ENCODE data around the gene ROR1.

Gene ROR1

DNA sequence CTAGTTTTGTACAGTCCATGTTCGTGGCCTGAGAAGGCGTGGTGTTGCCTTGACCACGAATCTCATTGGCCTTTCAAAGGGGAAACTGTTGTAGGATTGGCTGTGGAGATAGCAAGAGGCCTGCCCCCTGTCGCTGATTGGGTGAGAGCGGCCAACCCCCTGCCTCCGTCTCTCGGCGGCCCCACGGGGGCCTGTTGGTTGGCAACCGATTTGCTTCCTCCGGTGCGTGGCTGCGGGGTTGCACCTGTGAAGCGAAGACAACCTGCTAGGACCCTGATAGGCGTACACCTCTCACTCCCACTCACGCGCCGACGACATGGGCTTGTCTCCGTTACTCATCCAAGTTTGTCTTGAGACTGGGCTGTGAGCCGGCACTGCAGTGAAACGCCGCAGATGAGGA lies 429.6 kb downstream of the ROR1 start, which contains the start of gene UBE2U (continued):
- TF ChIP-seq, protein P1, sequence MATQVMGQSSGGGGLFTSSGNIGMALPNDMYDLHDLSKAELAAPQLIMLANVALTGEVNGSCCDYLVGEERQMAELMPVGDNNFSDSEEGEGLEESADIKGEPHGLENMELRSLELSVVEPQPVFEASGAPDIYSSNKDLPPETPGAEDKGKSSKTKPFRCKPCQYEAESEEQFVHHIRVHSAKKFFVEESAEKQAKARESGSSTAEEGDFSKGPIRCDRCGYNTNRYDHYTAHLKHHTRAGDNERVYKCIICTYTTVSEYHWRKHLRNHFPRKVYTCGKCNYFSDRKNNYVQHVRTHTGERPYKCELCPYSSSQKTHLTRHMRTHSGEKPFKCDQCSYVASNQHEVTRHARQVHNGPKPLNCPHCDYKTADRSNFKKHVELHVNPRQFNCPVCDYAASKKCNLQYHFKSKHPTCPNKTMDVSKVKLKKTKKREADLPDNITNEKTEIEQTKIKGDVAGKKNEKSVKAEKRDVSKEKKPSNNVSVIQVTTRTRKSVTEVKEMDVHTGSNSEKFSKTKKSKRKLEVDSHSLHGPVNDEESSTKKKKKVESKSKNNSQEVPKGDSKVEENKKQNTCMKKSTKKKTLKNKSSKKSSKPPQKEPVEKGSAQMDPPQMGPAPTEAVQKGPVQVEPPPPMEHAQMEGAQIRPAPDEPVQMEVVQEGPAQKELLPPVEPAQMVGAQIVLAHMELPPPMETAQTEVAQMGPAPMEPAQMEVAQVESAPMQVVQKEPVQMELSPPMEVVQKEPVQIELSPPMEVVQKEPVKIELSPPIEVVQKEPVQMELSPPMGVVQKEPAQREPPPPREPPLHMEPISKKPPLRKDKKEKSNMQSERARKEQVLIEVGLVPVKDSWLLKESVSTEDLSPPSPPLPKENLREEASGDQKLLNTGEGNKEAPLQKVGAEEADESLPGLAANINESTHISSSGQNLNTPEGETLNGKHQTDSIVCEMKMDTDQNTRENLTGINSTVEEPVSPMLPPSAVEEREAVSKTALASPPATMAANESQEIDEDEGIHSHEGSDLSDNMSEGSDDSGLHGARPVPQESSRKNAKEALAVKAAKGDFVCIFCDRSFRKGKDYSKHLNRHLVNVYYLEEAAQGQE (tag by site-specific recombination; IDR thresholded peaks at IDR 0.05), result no peak
- TF ChIP-seq, protein P2, sequence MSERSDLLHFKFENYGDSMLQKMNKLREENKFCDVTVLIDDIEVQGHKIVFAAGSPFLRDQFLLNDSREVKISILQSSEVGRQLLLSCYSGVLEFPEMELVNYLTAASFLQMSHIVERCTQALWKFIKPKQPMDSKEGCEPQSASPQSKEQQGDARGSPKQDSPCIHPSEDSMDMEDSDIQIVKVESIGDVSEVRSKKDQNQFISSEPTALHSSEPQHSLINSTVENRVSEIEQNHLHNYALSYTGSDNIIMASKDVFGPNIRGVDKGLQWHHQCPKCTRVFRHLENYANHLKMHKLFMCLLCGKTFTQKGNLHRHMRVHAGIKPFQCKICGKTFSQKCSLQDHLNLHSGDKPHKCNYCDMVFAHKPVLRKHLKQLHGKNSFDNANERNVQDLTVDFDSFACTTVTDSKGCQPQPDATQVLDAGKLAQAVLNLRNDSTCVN (tag by site-specific recombination; optimal IDR thresholded peaks at IDR 0.05), result no peak

DNA sequence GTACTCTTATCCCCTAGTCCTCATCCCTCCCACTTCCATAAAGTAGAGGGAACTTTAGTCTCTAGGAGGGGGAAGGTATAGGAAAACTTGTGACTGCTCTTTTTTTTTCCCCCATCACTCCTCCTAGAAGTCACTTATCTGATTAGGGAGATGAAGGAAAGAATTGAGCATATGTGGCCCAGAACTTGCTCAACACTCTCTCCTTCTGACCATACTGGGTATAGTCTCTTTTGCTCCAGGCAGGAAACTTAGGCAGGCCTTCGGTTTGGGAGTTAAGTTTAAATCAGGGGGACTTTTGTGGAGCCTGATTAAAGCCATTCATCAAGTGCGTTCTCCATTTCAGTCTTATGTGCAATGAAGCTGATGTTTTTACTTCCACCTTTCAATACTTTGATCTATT lies 435.4 kb downstream of the ROR1 start:
- ChIA-PET POLR2A (interaction anchor here (0.5 kb wide), 1 partner anchor 149 kb away, joined by 3 read pairs; no protein-coding TSS in a partner anchor), CTCF (interaction anchor here (1.1 kb wide), 1 partner anchor 15 kb away, joined by 3 read pairs; no protein-coding TSS in a partner anchor)
- Histone ChIP-seq H3K4me3 (ENCODE audit: low read depth, low read length) (no peak overlapping the region), H3K27ac (ENCODE audit: extremely low read depth, low read depth, low read length) (no peak overlapping the region), H3K36me3 (ENCODE audit: control insufficient read depth in 2 of 2, insufficient read depth in 1 of 2, low read length in 2 of 2) (no peaks in the 10 kb centered on the region), H3K9me3 (ENCODE audit: control insufficient read depth, insufficient read depth, low read depth, low read length) (no peaks in the 10 kb centered on the region), H3K4me1 (ENCODE audit: control insufficient read depth, insufficient read depth, low read length) (no peaks in the 10 kb centered on the region)
- no peak for TF ChIP-seq ZNF157 (tag by site-specific recombination; IDR thresholded peaks at IDR 0.05)
- 0 out of 2 replicates have a peak, but pooled peaks have one; percentile 8 for TF ChIP-seq FEZF1 (tag by site-specific recombination; IDR thresholded peaks at IDR 0.05)

DNA sequence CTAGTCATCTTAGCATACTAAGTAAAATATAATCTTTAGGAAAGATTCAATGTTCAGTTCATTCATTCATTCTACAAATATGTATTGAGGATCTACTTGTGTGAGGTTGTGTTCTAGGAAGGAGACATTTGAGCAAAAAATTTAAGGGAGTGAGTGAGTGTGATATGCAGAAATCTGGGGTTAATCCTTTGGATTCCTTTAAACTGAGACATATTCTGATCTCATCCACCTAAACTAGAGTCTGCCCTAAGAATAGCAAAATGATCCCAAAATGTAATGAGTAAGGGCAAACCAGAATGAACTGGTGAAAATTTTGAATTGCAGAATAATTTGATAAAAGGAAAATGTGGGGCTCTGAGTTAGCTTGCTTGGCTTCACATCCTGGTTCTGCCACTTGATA lies 438.2 kb downstream of the ROR1 start:
- CTCF ChIA-PET, result no interaction called here
- Histone ChIP-seq H3K4me3 (ENCODE audit: low read depth, low read length) (no peak overlapping the region), H3K9me3 (ENCODE audit: control insufficient read depth, insufficient read depth, low read depth, low read length) (no peaks in the 10 kb centered on the region), H3K27ac (ENCODE audit: extremely low read depth, low read depth, low read length) (no peak overlapping the region), H3K36me3 (ENCODE audit: control insufficient read depth in 2 of 2, insufficient read depth in 1 of 2, low read length in 2 of 2) (no peaks in the 10 kb centered on the region), H3K4me1 (ENCODE audit: control insufficient read depth, insufficient read depth, low read length) (no peaks in the 10 kb centered on the region)
- TF ChIP-seq ZNF654 (tag by site-specific recombination; IDR thresholded peaks at IDR 0.05; ENCODE audit: low read depth) (no peak), ZEB2 (tag by site-specific recombination; IDR thresholded peaks at IDR 0.05) (no peak)
- POLR2A ChIA-PET, result no interaction called here

DNA sequence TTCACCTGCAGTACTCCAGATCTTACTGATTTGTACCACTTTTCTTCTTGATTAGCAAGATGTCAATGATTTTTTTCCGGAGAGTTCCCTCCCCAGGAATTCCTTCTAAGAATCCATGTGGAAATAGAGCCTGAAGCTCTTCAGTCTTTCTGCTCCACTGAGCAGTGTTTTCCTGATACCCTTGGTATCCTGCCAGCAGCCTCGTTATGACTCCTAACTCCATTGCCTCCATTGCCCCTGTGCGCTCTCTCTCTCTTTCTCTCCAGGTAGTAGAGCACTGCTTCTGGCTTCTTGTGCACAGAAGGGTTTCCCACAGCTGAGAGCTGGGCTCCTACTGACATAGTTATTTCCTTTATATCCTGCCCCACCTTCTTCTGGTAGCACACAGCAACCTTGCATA lies 441.8 kb downstream of the ROR1 start:
- no peak overlapping the region for H3K27ac ChIP-seq (ENCODE audit: extremely low read depth, low read depth, low read length)
- H3K36me3 ChIP-seq (ENCODE audit: control insufficient read depth in 2 of 2, insufficient read depth in 1 of 2, low read length in 2 of 2), result no peaks in the 10 kb centered on the region
- POLR2A ChIA-PET, result no interaction called here
- H3K9me3 ChIP-seq (ENCODE audit: control insufficient read depth, insufficient read depth, low read depth, low read length), result no peaks in the 10 kb centered on the region
- no peaks in the 10 kb centered on the region for H3K4me1 ChIP-seq (ENCODE audit: control insufficient read depth, insufficient read depth, low read length)
- CTCF ChIA-PET, result interaction anchor here (1.5 kb wide), 1 partner anchor 27 kb away, joined by 5 read pairs; no protein-coding TSS in a partner anchor
- TF ChIP-seq ZNF19 (tag by site-specific recombination; IDR thresholded peaks at IDR 0.05; ENCODE audit: low read depth), result no peak
- no peak for TF ChIP-seq ZNF157 (tag by site-specific recombination; IDR thresholded peaks at IDR 0.05)
- 0 out of 2 replicates have a peak, but pooled peaks have one; percentile 15 for TF ChIP-seq OSR2 (tag by site-specific recombination; IDR thresholded peaks at IDR 0.05)
- no peak for TF ChIP-seq ZNF274 (IDR thresholded peaks at IDR 0.05; ENCODE audit: low read length)
- TF ChIP-seq ZNF274 (tag by site-specific recombination; IDR thresholded peaks at IDR 0.05; ENCODE audit: borderline replicate concordance), result no peak
- TF ChIP-seq, protein P3, sequence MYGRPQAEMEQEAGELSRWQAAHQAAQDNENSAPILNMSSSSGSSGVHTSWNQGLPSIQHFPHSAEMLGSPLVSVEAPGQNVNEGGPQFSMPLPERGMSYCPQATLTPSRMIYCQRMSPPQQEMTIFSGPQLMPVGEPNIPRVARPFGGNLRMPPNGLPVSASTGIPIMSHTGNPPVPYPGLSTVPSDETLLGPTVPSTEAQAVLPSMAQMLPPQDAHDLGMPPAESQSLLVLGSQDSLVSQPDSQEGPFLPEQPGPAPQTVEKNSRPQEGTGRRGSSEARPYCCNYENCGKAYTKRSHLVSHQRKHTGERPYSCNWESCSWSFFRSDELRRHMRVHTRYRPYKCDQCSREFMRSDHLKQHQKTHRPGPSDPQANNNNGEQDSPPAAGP (tag by site-specific recombination; IDR thresholded peaks at IDR 0.05), result no peak
- TF ChIP-seq, protein P4, sequence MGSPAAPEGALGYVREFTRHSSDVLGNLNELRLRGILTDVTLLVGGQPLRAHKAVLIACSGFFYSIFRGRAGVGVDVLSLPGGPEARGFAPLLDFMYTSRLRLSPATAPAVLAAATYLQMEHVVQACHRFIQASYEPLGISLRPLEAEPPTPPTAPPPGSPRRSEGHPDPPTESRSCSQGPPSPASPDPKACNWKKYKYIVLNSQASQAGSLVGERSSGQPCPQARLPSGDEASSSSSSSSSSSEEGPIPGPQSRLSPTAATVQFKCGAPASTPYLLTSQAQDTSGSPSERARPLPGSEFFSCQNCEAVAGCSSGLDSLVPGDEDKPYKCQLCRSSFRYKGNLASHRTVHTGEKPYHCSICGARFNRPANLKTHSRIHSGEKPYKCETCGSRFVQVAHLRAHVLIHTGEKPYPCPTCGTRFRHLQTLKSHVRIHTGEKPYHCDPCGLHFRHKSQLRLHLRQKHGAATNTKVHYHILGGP (tag by site-specific recombination; IDR thresholded peaks at IDR 0.05), result peak; percentile 56
- no peak overlapping the region for H3K4me3 ChIP-seq (ENCODE audit: low read depth, low read length)

Measured in HEK293 (cell line).